ENCODE results near the gene SMYD4. TPM values are rescaled to one million over a fixed set of nuclear protein-coding genes. Genes with fewer than 3 reads are reported as not detected.

Gene SMYD4
- total and polyA plus RNA-seq, 12 donors: 5.1 to 20.2 (median 14.6) TPM

DNA sequence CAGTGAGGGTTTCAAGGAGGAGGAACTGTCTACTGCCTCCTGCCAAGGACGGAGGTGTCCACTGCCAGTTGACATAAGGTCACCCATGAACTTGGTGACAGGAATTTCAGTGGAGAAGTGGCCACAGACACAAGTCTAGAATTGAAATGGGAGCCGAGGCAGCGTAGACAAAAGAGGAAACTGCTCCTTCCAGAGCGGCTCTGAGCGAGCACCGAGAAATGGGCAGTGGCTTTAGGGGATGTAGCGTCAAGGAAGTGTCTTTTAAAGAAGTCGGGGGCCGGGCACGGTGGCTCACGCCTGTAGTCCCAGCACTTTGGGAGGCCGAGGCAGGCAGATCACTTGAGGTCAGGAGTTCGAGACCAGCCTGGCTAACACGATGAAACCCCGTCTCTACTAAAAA, 70.9 kb downstream of the SMYD4 start:
- H3K27me3 ChIP-seq: no peaks in the 10 kb centered on the region
- no peaks in the 10 kb centered on the region for H3K9me3 ChIP-seq (replicated peaks in 1 of 3)
- 67 to 79% (median 73%) methylated on average over 14 to 15 of the region's 15 CpGs for WGBS, 4 donors
- H3K36me3 ChIP-seq (replicated peaks in 1 of 2): no peaks in the 10 kb centered on the region
- H3K4me3 ChIP-seq: no peak overlapping the region
- intact Hi-C loops (cut with DNase I): no loop called here
- H3K27ac ChIP-seq: peak overlapping the region in 1 of 5 donors; percentile 55
- H3K4me1 ChIP-seq (replicated peaks in 1 of 2): peaks cover 0 to 11% of the 10 kb centered on the region in 2 donors
- DNase-seq: peak in 1 of 7 donors; percentile 38
- TF ChIP-seq, protein P1, sequence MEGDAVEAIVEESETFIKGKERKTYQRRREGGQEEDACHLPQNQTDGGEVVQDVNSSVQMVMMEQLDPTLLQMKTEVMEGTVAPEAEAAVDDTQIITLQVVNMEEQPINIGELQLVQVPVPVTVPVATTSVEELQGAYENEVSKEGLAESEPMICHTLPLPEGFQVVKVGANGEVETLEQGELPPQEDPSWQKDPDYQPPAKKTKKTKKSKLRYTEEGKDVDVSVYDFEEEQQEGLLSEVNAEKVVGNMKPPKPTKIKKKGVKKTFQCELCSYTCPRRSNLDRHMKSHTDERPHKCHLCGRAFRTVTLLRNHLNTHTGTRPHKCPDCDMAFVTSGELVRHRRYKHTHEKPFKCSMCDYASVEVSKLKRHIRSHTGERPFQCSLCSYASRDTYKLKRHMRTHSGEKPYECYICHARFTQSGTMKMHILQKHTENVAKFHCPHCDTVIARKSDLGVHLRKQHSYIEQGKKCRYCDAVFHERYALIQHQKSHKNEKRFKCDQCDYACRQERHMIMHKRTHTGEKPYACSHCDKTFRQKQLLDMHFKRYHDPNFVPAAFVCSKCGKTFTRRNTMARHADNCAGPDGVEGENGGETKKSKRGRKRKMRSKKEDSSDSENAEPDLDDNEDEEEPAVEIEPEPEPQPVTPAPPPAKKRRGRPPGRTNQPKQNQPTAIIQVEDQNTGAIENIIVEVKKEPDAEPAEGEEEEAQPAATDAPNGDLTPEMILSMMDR (IDR thresholded peaks at IDR 0.05): no peak
- TF ChIP-seq POLR2A (IDR thresholded peaks at IDR 0.05): no peak

DNA sequence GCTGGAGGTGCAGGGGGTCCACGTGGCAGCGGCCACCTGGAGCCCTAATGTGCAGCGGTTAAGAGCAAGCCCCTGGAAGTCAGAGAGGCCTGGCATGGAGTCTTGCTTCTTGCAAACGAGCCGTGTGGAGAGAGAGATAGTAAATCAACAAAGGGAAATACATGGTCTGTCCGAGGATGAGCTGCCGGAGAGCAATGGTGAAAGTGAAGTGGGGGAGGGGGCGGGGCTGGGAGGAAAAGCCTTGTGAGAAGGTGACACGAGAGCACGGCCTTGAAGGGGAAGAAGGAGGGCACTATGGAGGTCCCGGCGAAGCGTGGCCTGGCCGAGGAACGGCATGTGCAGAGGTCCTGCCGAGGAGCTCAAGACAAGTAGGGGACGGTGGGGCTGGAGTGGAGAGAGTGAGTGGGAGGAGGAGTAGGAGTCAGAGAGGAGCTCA, 73.9 kb downstream of the SMYD4 start:
- peaks cover 3 to 14% of the 10 kb centered on the region in 2 donors for H3K4me1 ChIP-seq (replicated peaks in 1 of 2)
- WGBS, 4 donors: 39 to 55% (median 47%) methylated on average over 17 of the region's 17 CpGs
- no peaks in the 10 kb centered on the region for H3K9me3 ChIP-seq (replicated peaks in 1 of 3)
- no peaks in the 10 kb centered on the region for H3K27me3 ChIP-seq
- no peak overlapping the region for H3K27ac ChIP-seq
- no peak for TF ChIP-seq POLR2A (IDR thresholded peaks at IDR 0.05)
- TF ChIP-seq, protein P1 (IDR thresholded peaks at IDR 0.05): no peak
- H3K36me3 ChIP-seq (replicated peaks in 1 of 2): no peaks in the 10 kb centered on the region
- intact Hi-C loops (cut with DNase I): no loop called here
- no peak for DNase-seq
- H3K4me3 ChIP-seq: no peak overlapping the region

DNA sequence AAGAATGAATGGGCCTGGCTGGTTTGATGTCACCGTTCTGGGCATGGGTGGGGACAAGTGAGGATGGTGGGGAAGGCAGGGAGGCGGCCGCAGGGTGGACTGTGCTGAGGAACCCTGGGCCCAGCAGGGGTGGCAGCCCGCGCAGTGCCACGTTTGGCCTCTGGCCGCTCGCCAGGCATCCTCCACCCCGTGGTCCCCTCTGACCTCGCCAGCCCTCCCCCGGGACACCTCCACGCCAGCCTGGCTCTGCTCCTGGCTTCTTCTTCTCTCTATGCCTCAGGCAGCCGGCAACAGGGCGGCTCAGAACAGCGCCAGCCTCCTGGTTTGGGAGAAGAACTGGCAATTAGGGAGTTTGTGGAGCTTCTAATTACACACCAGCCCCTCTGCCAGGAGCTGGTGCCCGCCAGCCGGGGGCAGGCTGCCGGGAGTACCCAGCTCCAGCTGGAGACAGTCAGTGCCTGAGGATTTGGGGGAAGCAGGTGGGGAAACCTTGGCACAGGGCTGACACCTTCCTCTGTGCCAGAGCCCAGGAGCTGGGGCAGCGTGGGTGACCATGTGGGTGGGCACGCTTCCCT, 74.4 kb downstream of the SMYD4 start:
- Histone ChIP-seq H3K9me3 (replicated peaks in 1 of 3) (no peaks in the 10 kb centered on the region), H3K4me1 (replicated peaks in 1 of 2) (peaks cover 3 to 14% of the 10 kb centered on the region in 2 donors), H3K4me3 (no peak overlapping the region), H3K36me3 (replicated peaks in 1 of 2) (no peaks in the 10 kb centered on the region), H3K27me3 (no peaks in the 10 kb centered on the region), H3K27ac (no peak overlapping the region)
- DNase-seq: no peak
- WGBS, 4 donors: 69 to 89% (median 83%) methylated on average over 7 to 20 of the region's 20 CpGs
- intact Hi-C loops (cut with DNase I): no loop called here
- TF ChIP-seq POLR2A (IDR thresholded peaks at IDR 0.05): no peak
- TF ChIP-seq, protein P1 (IDR thresholded peaks at IDR 0.05): no peak

DNA sequence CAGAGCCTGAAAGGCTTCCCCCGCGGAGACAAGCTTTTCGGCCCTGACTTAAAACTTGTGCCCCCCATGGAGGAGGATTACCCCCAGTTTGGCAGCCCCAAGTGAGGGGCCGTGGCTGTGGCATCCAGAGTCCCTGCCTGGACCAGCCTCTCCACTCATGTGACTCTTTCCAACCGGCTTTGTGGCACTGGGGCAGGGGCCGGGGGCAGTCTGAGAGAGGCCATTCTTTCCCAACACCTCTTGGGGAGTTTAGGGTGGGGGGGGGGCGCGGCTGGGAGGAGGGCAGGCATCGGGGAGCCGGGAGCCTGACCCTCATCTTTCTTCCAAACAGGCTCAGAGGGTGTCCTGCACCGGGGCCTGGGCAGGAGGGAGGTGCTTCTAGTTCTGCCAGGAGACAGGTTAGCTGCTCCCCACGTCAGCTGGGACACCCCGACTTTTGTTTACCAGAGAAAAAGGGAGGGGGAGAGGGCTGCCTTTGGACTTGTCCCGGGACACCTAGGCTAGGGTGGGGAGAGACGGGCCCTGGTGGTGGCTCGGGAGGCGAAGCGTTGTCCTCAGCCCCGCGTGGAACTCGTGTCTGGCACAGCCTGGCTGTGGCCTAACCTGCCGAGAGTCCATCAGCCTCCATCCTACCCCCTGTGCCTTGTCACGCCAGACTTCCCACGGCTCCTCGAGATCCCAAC, 75.1 kb downstream of the SMYD4 start:
- Histone ChIP-seq H3K36me3 (replicated peaks in 1 of 2) (no peaks in the 10 kb centered on the region), H3K4me1 (replicated peaks in 1 of 2) (peaks cover 3 to 14% of the 10 kb centered on the region in 2 donors), H3K27ac (no peak overlapping the region), H3K4me3 (no peak overlapping the region), H3K9me3 (replicated peaks in 1 of 3) (no peaks in the 10 kb centered on the region), H3K27me3 (no peaks in the 10 kb centered on the region)
- 80 to 88% (median 84%) methylated on average over 12 to 25 of the region's 25 CpGs for WGBS, 4 donors
- TF ChIP-seq, protein P1 (IDR thresholded peaks at IDR 0.05): no peak
- TF ChIP-seq POLR2A (IDR thresholded peaks at IDR 0.05): no peak
- intact Hi-C loops (cut with DNase I): no loop called here
- no peak for DNase-seq

Data from adrenal gland (tissue), 12 donors.